ENCODE data around the gene CACNA1A.

The CACNA1A gene

DNA sequence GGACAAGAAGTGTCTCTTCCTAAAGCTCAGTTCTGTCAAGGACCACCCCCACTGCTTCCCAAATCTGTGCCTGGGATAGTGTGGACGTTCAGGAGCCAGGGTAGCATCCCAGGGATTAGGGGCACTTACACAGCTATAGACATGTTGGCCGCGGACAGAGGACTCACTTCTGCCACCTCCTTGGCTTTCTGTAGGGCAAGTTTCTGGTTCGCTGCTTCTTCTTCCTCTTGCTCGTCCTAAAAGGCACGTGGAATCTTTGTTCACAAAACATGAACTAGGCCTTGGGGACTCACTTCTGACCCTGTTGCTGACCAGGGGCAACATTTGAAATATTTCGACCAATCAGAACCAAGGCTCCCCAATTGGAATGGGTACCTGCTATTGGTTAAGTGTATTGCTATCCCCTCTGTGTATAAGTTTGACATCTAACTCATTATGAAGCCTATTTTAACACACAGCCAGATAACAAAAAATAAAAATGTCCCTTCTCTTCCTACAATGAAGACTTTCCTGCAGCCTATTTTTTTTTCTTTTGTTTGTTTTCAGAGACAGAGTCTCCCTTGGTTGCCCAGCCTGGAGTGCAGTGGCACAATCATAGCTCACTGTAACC lies 205.8 kb downstream of the CACNA1A start:
- Histone ChIP-seq H3K27ac (ENCODE audit: extremely low read depth, low read depth, low read length) (no peak overlapping the region), H3K36me3 (ENCODE audit: control insufficient read depth in 2 of 2, insufficient read depth in 1 of 2, low read length in 2 of 2) (no peaks in the 10 kb centered on the region), H3K4me1 (ENCODE audit: control insufficient read depth, insufficient read depth, low read length) (no peaks in the 10 kb centered on the region), H3K9me3 (ENCODE audit: control insufficient read depth, insufficient read depth, low read depth, low read length) (no peaks in the 10 kb centered on the region), H3K4me3 (ENCODE audit: low read depth, low read length) (no peak overlapping the region)
- POLR2A ChIA-PET, result interaction anchor here (0.7 kb wide), 1 partner anchor 901 kb away, joined by 4 read pairs; no protein-coding TSS in a partner anchor
- TF ChIP-seq ZNF132 (tag by site-specific recombination; IDR thresholded peaks at IDR 0.05; ENCODE audit: borderline replicate concordance) (no peak), SETDB1 (IDR thresholded peaks at IDR 0.05; ENCODE audit: insufficient read length, low read length) (peak; percentile 45), ZNF157 (tag by site-specific recombination; IDR thresholded peaks at IDR 0.05) (peak; percentile 97), ZNF621 (tag by site-specific recombination; IDR thresholded peaks at IDR 0.05) (no peak), ZNF600 (tag by site-specific recombination; IDR thresholded peaks at IDR 0.05) (no peak), ZBTB7A (tag by site-specific recombination; IDR thresholded peaks at IDR 0.05; ENCODE audit: low read depth) (no peak), ZNF266 (tag by site-specific recombination; IDR thresholded peaks at IDR 0.05; ENCODE audit: low read depth) (no peak)
- TF ChIP-seq, protein P1, sequence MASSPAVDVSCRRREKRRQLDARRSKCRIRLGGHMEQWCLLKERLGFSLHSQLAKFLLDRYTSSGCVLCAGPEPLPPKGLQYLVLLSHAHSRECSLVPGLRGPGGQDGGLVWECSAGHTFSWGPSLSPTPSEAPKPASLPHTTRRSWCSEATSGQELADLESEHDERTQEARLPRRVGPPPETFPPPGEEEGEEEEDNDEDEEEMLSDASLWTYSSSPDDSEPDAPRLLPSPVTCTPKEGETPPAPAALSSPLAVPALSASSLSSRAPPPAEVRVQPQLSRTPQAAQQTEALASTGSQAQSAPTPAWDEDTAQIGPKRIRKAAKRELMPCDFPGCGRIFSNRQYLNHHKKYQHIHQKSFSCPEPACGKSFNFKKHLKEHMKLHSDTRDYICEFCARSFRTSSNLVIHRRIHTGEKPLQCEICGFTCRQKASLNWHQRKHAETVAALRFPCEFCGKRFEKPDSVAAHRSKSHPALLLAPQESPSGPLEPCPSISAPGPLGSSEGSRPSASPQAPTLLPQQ (tag by site-specific recombination; IDR thresholded peaks at IDR 0.05), result no peak
- CTCF ChIA-PET, result interaction anchor here (0.7 kb wide), 1 partner anchor 473 kb away, joined by 3 read pairs; no protein-coding TSS in a partner anchor

DNA sequence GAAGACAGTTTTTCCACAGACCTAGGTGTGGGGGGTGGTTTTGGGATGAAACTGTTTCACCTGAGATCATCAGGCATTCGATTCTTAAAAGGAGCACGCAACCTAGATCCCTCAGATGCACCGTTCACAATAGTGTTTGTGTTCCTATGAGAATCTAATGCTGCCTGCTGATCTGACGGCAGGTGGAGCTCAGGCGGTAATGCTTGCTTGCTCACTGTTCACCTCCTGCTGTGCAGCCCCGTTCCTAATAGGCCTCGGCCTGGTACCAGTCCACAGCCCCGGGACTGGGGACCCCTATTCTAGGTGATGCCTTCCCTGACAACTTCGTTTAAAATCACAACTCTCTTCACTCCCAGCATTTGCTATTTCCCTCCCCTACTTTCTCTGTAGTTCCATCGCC lies 206.4 kb downstream of the CACNA1A start:
- Histone ChIP-seq H3K9me3 (ENCODE audit: control insufficient read depth, insufficient read depth, low read depth, low read length) (no peaks in the 10 kb centered on the region), H3K27ac (ENCODE audit: extremely low read depth, low read depth, low read length) (no peak overlapping the region), H3K4me1 (ENCODE audit: control insufficient read depth, insufficient read depth, low read length) (no peaks in the 10 kb centered on the region), H3K36me3 (ENCODE audit: control insufficient read depth in 2 of 2, insufficient read depth in 1 of 2, low read length in 2 of 2) (no peaks in the 10 kb centered on the region), H3K4me3 (ENCODE audit: low read depth, low read length) (no peak overlapping the region)
- CTCF ChIA-PET, result no interaction called here
- POLR2A ChIA-PET, result no interaction called here
- TF ChIP-seq, protein P2, sequence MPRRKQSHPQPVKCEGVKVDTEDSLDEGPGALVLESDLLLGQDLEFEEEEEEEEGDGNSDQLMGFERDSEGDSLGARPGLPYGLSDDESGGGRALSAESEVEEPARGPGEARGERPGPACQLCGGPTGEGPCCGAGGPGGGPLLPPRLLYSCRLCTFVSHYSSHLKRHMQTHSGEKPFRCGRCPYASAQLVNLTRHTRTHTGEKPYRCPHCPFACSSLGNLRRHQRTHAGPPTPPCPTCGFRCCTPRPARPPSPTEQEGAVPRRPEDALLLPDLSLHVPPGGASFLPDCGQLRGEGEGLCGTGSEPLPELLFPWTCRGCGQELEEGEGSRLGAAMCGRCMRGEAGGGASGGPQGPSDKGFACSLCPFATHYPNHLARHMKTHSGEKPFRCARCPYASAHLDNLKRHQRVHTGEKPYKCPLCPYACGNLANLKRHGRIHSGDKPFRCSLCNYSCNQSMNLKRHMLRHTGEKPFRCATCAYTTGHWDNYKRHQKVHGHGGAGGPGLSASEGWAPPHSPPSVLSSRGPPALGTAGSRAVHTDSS (tag by site-specific recombination; IDR thresholded peaks at IDR 0.05), result no peak
- TF ChIP-seq ZIC2 (tag by site-specific recombination; IDR thresholded peaks at IDR 0.05), result 0 out of 2 replicates have a peak, but pooled peaks have one; percentile 19

DNA sequence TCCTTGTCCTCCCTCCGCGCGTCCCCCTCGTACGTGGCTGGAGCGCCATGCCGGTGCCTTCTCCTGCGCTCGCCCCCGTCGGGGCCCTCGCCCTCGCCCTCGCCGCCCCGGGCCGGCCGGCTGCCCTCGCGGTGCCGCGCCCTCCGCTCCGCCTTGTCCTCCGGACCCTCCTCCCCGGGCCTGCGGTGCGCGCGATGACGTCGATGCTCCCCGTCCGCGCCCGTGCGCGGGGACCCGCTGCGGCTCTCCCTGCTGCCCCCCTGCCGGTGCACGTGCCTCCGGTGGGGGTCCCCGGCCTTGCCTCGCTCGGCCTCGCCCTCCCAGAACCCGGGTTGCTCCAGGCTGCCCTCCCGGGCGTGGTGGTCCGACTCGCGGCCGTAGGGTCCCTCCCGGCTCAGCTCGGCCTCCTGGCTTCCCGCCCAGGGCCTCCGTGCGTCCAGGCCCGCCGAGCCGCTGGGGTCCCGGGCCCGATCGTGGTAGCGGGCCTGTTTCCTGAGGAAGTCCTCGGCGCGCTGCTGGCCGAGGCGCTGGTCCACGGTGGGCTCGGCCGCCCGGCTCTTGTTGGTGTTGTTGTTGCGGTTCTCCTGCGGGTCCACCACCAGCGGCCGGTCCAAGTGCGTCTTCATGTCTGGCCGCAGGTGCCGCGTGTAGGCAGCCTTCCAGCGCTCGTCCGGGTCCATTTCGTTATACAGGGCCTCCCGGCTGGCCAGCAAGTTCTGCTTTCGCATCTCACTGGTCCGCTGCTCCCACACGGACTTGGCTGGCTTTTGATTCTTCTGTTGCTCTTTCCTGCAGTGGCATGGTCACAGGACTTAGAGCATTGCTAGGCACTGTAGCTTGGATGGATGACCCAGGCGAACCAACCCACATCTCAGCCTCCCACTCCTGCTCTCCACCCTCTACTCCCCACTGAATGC lies 207.5 kb downstream of the CACNA1A start:
- no peaks in the 10 kb centered on the region for H3K36me3 ChIP-seq (ENCODE audit: control insufficient read depth in 2 of 2, insufficient read depth in 1 of 2, low read length in 2 of 2)
- no peak overlapping the region for H3K4me3 ChIP-seq (ENCODE audit: low read depth, low read length)
- H3K27ac ChIP-seq (ENCODE audit: extremely low read depth, low read depth, low read length), result no peak overlapping the region
- TF ChIP-seq ZNF791 (tag by site-specific recombination; IDR thresholded peaks at IDR 0.05), result no peak
- TF ChIP-seq ZNF292 (tag by site-specific recombination; IDR thresholded peaks at IDR 0.05; ENCODE audit: borderline replicate concordance, low read depth), result no peak
- TF ChIP-seq, protein P3, sequence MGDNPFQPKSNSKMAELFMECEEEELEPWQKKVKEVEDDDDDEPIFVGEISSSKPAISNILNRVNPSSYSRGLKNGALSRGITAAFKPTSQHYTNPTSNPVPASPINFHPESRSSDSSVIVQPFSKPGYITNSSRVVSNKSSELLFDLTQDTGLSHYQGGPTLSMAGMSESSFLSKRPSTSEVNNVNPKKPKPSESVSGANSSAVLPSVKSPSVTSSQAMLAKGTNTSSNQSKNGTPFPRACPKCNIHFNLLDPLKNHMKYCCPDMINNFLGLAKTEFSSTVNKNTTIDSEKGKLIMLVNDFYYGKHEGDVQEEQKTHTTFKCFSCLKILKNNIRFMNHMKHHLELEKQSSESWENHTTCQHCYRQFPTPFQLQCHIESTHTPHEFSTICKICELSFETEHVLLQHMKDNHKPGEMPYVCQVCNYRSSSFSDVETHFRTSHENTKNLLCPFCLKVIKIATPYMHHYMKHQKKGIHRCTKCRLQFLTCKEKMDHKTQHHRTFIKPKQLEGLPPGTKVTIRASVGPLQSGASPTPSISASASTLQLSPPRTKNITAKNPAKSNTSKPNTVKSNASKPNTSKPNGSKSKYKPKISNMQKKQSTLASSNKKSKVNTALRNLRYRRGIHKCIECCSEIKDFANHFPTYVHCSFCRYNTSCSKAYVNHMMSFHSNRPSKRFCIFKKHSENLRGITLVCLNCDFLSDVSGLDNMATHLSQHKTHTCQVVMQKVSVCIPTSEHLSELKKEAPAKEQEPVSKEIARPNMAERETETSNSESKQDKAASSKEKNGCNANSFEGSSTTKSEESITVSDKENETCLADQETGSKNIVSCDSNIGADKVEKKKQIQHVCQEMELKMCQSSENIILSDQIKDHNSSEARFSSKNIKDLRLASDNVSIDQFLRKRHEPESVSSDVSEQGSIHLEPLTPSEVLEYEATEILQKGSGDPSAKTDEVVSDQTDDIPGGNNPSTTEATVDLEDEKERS (tag by site-specific recombination; IDR thresholded peaks at IDR 0.05), result no peak
- TF ChIP-seq, protein P4, sequence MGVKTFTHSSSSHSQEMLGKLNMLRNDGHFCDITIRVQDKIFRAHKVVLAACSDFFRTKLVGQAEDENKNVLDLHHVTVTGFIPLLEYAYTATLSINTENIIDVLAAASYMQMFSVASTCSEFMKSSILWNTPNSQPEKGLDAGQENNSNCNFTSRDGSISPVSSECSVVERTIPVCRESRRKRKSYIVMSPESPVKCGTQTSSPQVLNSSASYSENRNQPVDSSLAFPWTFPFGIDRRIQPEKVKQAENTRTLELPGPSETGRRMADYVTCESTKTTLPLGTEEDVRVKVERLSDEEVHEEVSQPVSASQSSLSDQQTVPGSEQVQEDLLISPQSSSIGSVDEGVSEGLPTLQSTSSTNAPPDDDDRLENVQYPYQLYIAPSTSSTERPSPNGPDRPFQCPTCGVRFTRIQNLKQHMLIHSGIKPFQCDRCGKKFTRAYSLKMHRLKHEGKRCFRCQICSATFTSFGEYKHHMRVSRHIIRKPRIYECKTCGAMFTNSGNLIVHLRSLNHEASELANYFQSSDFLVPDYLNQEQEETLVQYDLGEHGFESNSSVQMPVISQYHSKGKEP (tag by site-specific recombination; IDR thresholded peaks at IDR 0.05), result no peak
- ChIA-PET POLR2A (no interaction called here), CTCF (no interaction called here)
- H3K9me3 ChIP-seq (ENCODE audit: control insufficient read depth, insufficient read depth, low read depth, low read length), result no peaks in the 10 kb centered on the region
- H3K4me1 ChIP-seq (ENCODE audit: control insufficient read depth, insufficient read depth, low read length), result no peaks in the 10 kb centered on the region

Data from HEK293 (cell line).